ENCODE results near the gene CNTNAP2. TPM values are rescaled to one million over a fixed set of nuclear protein-coding genes. Genes with fewer than 3 reads are reported as not detected.

Gene CNTNAP2
- total and polyA plus RNA-seq, 9 of the 15 experiments (the other 6 are each of a cell fraction or from before 2014, with no cell fraction given) = 0.04 to 0.62 (median 0.09) TPM; not detected in 4

DNA sequence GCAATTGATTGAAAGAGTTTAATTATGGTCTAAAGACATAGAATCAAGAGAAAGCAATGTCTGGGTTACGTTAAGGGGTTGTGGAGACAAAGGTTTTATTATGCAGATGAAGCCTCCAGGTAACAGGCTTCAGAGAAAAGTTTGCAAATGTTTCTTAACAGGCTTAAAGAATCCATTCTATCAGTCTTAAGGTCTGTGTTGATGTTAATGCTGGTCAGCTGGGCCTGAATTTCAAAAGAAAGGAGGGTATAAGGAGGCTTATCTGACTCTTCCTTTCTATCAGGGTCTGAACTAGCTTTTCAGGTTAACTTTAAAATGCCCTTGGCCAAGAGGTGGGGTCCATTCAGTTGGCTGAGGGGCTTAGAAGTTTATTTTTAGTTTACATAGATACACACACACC is 1469.5 kb downstream of the CNTNAP2 start:
- no TSS peak for BruUV-seq (replicated peaks)
- POLR2A ChIA-PET = no interaction called here
- intact Hi-C loops (cut with micrococcal nuclease) = no loop called here

DNA sequence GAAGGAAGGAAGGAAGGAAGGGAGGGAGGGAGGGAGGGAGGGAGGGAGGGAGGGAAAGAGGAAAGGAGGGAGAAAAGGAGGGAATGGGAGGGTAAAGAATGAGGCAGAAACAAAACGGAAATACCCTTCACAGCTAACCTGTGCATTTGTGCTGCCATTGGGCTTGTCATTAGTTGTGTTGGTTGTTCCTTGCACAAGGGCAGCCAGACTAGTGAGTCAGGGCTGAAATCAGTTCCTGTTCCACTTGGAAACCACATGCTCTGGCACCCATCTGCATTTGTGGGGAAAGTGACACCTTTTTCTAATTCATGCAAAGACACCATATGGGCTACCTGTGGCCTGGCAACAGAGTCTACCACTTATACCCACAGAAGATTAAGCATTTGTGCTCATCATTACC is 1469.9 kb downstream of the CNTNAP2 start:
- no peaks in the 10 kb centered on the region for H4K20me1 ChIP-seq (replicated peaks; ENCODE audit: control insufficient read depth, insufficient read depth, low read length)
- H3K79me2 ChIP-seq (ENCODE audit: control insufficient read depth, insufficient read depth, low read length) = no peaks in the 10 kb centered on the region
- no TSS peak for BruUV-seq (replicated peaks)
- H3K4me1 ChIP-seq (replicated peaks in 1 of 2; ENCODE audit: control insufficient read depth in 2 of 2, insufficient read depth in 2 of 2, low read length in 2 of 2) = no peaks in the 10 kb centered on the region
- H3K27ac ChIP-seq (ENCODE audit: extremely low read depth, low read depth, low read length) = no peak overlapping the region
- in situ Hi-C loops (cut with MboI) = no loop called here
- ChIA-PET CTCF (ENCODE audit: low intra/inter-chr PET ratio) (no interaction called here), POLR2A (no interaction called here)
- no peaks in the 10 kb centered on the region for H3K27me3 ChIP-seq (ENCODE audit: control insufficient read depth in 2 of 2, insufficient read depth in 2 of 2, low read length in 2 of 2)
- H3K9me3 ChIP-seq (replicated peaks; ENCODE audit: control insufficient read depth, insufficient read depth, low read depth, low read length) = no peaks in the 10 kb centered on the region
- no peak overlapping the region for H3K4me3 ChIP-seq
- no peak overlapping the region for H2AFZ ChIP-seq (ENCODE audit: low read depth, low read length)
- ATAC-seq (no peak), FAIRE-seq (no peak), DNase-seq (ENCODE audit: extremely low read depth in 1 of 4, low spot score in 3 of 4) (no peak)
- WGBS (ENCODE audit: insufficient coverage, low coverage, missing lambda C conversion rate) = 0% methylated on average over 1 of the region's 1 CpG
- no peaks in the 10 kb centered on the region for H3K36me3 ChIP-seq (ENCODE audit: control insufficient read depth, insufficient read depth, low read length)
- intact Hi-C loops (cut with micrococcal nuclease) = no loop called here
- no peak overlapping the region for H3K9ac ChIP-seq (ENCODE audit: insufficient read depth in 1 of 2, low read depth in 2 of 2, low read length in 2 of 2)
- H3K4me2 ChIP-seq (ENCODE audit: insufficient read depth, low read length) = no peak overlapping the region
- no peaks in the 10 kb centered on the region for H3K9me1 ChIP-seq (ENCODE audit: control insufficient read depth, insufficient read depth, low read length)
- no peak for TF ChIP-seq ZNF316 (IDR thresholded peaks at IDR 0.05)
- TF ChIP-seq DMBX1 (CRISPR knock-in tag; IDR thresholded peaks at IDR 0.05; ENCODE audit: borderline replicate concordance) = no peak
- no peak for TF ChIP-seq FOXA1 (IDR thresholded peaks at IDR 0.05; ENCODE audit: borderline replicate concordance)
- TF ChIP-seq, protein P1, sequence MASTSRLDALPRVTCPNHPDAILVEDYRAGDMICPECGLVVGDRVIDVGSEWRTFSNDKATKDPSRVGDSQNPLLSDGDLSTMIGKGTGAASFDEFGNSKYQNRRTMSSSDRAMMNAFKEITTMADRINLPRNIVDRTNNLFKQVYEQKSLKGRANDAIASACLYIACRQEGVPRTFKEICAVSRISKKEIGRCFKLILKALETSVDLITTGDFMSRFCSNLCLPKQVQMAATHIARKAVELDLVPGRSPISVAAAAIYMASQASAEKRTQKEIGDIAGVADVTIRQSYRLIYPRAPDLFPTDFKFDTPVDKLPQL (IDR thresholded peaks at IDR 0.05; ENCODE audit: extremely low read depth, insufficient read length) = no peak
- no peak for TF ChIP-seq DACH1 (IDR thresholded peaks at IDR 0.05; ENCODE audit: partially characterized antibody)
- no peak for TF ChIP-seq ZNF140 (CRISPR knock-in tag; IDR thresholded peaks at IDR 0.05)
- TF ChIP-seq, protein P2, sequence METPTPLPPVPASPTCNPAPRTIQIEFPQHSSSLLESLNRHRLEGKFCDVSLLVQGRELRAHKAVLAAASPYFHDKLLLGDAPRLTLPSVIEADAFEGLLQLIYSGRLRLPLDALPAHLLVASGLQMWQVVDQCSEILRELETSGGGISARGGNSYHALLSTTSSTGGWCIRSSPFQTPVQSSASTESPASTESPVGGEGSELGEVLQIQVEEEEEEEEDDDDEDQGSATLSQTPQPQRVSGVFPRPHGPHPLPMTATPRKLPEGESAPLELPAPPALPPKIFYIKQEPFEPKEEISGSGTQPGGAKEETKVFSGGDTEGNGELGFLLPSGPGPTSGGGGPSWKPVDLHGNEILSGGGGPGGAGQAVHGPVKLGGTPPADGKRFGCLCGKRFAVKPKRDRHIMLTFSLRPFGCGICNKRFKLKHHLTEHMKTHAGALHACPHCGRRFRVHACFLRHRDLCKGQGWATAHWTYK (CRISPR knock-in tag; IDR thresholded peaks at IDR 0.05) = no peak
- no peak for TF ChIP-seq BMI1 (IDR thresholded peaks at IDR 0.05; ENCODE audit: low read length)
- TF ChIP-seq HEY1 (CRISPR knock-in tag; IDR thresholded peaks at IDR 0.05; ENCODE audit: borderline replicate concordance) = no peak
- TF ChIP-seq ETV5 (CRISPR knock-in tag; IDR thresholded peaks at IDR 0.05; ENCODE audit: low read depth) = no peak
- no peak for TF ChIP-seq ZNF586 (CRISPR knock-in tag; conservative IDR thresholded peaks at IDR 0.05)
- no peak for TF ChIP-seq ZKSCAN8 (CRISPR knock-in tag; IDR thresholded peaks at IDR 0.05)
- no peak for TF ChIP-seq LARP7 (IDR thresholded peaks at IDR 0.05)
- TF ChIP-seq, protein P3, sequence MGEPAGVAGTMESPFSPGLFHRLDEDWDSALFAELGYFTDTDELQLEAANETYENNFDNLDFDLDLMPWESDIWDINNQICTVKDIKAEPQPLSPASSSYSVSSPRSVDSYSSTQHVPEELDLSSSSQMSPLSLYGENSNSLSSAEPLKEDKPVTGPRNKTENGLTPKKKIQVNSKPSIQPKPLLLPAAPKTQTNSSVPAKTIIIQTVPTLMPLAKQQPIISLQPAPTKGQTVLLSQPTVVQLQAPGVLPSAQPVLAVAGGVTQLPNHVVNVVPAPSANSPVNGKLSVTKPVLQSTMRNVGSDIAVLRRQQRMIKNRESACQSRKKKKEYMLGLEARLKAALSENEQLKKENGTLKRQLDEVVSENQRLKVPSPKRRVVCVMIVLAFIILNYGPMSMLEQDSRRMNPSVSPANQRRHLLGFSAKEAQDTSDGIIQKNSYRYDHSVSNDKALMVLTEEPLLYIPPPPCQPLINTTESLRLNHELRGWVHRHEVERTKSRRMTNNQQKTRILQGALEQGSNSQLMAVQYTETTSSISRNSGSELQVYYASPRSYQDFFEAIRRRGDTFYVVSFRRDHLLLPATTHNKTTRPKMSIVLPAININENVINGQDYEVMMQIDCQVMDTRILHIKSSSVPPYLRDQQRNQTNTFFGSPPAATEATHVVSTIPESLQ (CRISPR knock-in tag; IDR thresholded peaks at IDR 0.05) = no peak

More for the DNA sequence above, 1469.5 kb downstream of the CNTNAP2 start:
- DNase-seq (ENCODE audit: extremely low read depth in 1 of 4, low spot score in 3 of 4) = no peak
- no peak for ATAC-seq
- in situ Hi-C loops (cut with MboI) = no loop called here
- Histone ChIP-seq H3K27me3 (ENCODE audit: control insufficient read depth in 2 of 2, insufficient read depth in 2 of 2, low read length in 2 of 2) (no peaks in the 10 kb centered on the region), H3K4me2 (ENCODE audit: insufficient read depth, low read length) (no peak overlapping the region), H3K4me1 (replicated peaks in 1 of 2; ENCODE audit: control insufficient read depth in 2 of 2, insufficient read depth in 2 of 2, low read length in 2 of 2) (no peaks in the 10 kb centered on the region), H3K4me3 (no peak overlapping the region), H3K27ac (ENCODE audit: extremely low read depth, low read depth, low read length) (no peak overlapping the region), H4K20me1 (replicated peaks; ENCODE audit: control insufficient read depth, insufficient read depth, low read length) (no peaks in the 10 kb centered on the region), H3K9ac (ENCODE audit: insufficient read depth in 1 of 2, low read depth in 2 of 2, low read length in 2 of 2) (no peak overlapping the region), H3K9me1 (ENCODE audit: control insufficient read depth, insufficient read depth, low read length) (no peaks in the 10 kb centered on the region), H3K36me3 (ENCODE audit: control insufficient read depth, insufficient read depth, low read length) (no peaks in the 10 kb centered on the region), H3K9me3 (replicated peaks; ENCODE audit: control insufficient read depth, insufficient read depth, low read depth, low read length) (no peaks in the 10 kb centered on the region), H3K79me2 (ENCODE audit: control insufficient read depth, insufficient read depth, low read length) (no peaks in the 10 kb centered on the region), H2AFZ (ENCODE audit: low read depth, low read length) (no peak overlapping the region)
- no peak for FAIRE-seq
- WGBS (ENCODE audit: insufficient coverage, low coverage, missing lambda C conversion rate) = 0% methylated on average over 1 of the region's 1 CpG
- TF ChIP-seq ZNF175 (CRISPR knock-in tag; IDR thresholded peaks at IDR 0.05; ENCODE audit: low read depth) (no peak), TCF7 (IDR thresholded peaks at IDR 0.05; ENCODE audit: borderline replicate concordance) (no peak), MBD2 (IDR thresholded peaks at IDR 0.05; ENCODE audit: borderline replicate concordance, low read depth) (no peak)
- CTCF ChIA-PET (ENCODE audit: low intra/inter-chr PET ratio) = no interaction called here
